HepG2 (cell line): ENCODE data around the gene TH. TPM values are rescaled to one million over a fixed set of nuclear protein-coding genes. Genes with fewer than 3 reads are reported as not detected.

Experiments
- ARNTL ChIP-seq: sonication (generic); formaldehyde crosslinking; IDR thresholded peaks from 2 replicates; pipeline ENCODE4 v1.4.0; 2020; ENCODE audit warnings: mild to moderate bottlenecking, missing genetic modification reagents
- ATRX ChIP-seq: sonication (generic); formaldehyde crosslinking; IDR thresholded peaks from 2 replicates; pipeline ENCODE4 v1.4.0; 2020; ENCODE audit warnings: missing genetic modification reagents, borderline replicate concordance
- DR1 ChIP-seq: sonication (generic); formaldehyde crosslinking; IDR thresholded peaks from 2 replicates; pipeline ENCODE4 v1.8.0; 2021; ENCODE audit warnings: mild to moderate bottlenecking, missing genetic modification reagents, inconsistent platforms
- FOXK2 ChIP-seq: fragments of 450-650 bp; IDR thresholded peaks from 2 replicates; pipeline ENCODE4 v1.6.1; 2016
- GATA4 ChIP-seq: sonication (generic); IDR thresholded peaks from 2 replicates; pipeline ENCODE4 v1.6.1; 2016; ENCODE audit warnings: antibody characterized with exemption, low read depth, borderline replicate concordance
- HDAC1 ChIP-seq: sonication (generic); formaldehyde crosslinking; IDR thresholded peaks from 2 replicates; pipeline ENCODE4 v1.5.1; 2020; ENCODE audit warnings: mild to moderate bottlenecking, missing genetic modification reagents
- HIC2 ChIP-seq: sonication (generic); formaldehyde crosslinking; IDR thresholded peaks from 2 replicates; pipeline ENCODE4 v1.9.0; 2022; ENCODE audit warnings: low read depth, missing genetic modification reagents
- KLF13 ChIP-seq: sonication (generic); formaldehyde crosslinking; IDR thresholded peaks from 2 replicates; pipeline ENCODE4 v1.4.0; 2020; ENCODE audit warnings: mild to moderate bottlenecking, missing genetic modification reagents
- RBM39 ChIP-seq: fragments of 200-400 bp; formaldehyde crosslinking; IDR thresholded peaks from one replicate; pipeline ENCODE4 v1.6.1; 2018; ENCODE audit warnings: antibody characterized with exemption, mild to moderate bottlenecking, low read depth, low read length; ENCODE audit not compliant: poor library complexity, severe bottlenecking
- SCMH1 ChIP-seq: sonication (generic); formaldehyde crosslinking; IDR thresholded peaks from 2 replicates; pipeline ENCODE4 v1.9.0; 2021; ENCODE audit warnings: missing genetic modification reagents, mild to moderate bottlenecking, borderline replicate concordance
- SP140L ChIP-seq: sonication (generic); formaldehyde crosslinking; IDR thresholded peaks from 2 replicates; pipeline ENCODE4 v1.4.0; 2020; ENCODE audit warnings: missing genetic modification reagents, borderline replicate concordance
- SRSF4 ChIP-seq: fragments of 200-400 bp; formaldehyde crosslinking; IDR thresholded peaks from one replicate; pipeline ENCODE4 v1.6.1; 2018; ENCODE audit warnings: mild to moderate bottlenecking, low read depth, low read length, moderate library complexity; ENCODE audit not compliant: poor library complexity, severe bottlenecking
- TBP ChIP-seq: sonication (generic); formaldehyde crosslinking; IDR thresholded peaks from 2 replicates; pipeline ENCODE4 v1.5.0; 2020; ENCODE audit warnings: missing genetic modification reagents
- XBP1 ChIP-seq: sonication (generic); formaldehyde crosslinking; IDR thresholded peaks from 2 replicates; pipeline ENCODE4 v1.5.0; 2020; ENCODE audit warnings: missing genetic modification reagents
- ZBTB33 ChIP-seq: sonication (generic); formaldehyde crosslinking; IDR thresholded peaks from 2 replicates; pipeline ENCODE4 v1.4.0; 2020; ENCODE audit warnings: missing genetic modification reagents
- ZNF597 ChIP-seq: sonication (generic); formaldehyde crosslinking; IDR thresholded peaks from 2 replicates; pipeline ENCODE4 v1.5.0; 2020; ENCODE audit warnings: missing genetic modification reagents
- ZNF660 ChIP-seq: sonication (generic); formaldehyde crosslinking; IDR thresholded peaks from 2 replicates; pipeline ENCODE4 v1.5.1; 2020; ENCODE audit warnings: mild to moderate bottlenecking, low read depth, missing genetic modification reagents, borderline replicate concordance
- ZNF761 ChIP-seq: sonication (generic); formaldehyde crosslinking; conservative IDR thresholded peaks from 2 replicates; pipeline ENCODE4 v1.4.0; 2020; ENCODE audit warnings: mild to moderate bottlenecking, missing genetic modification reagents
- polyA plus RNA-seq, 8 experiments: library from polyadenylated mRNA; depleted of rRNA in 3 of 8; stranded (reverse) in 7 of 8; unstranded in 1 of 8; fragments of >200 nt; fragmentation: Illumina TruSeq in 4 of 8; extraction: Trizol in 4 of 8; gene quantifications; 2 replicates each; pipeline versions ENCODE4 v1.2.1 to v1.2.3, GENCODE V29; 2011 to 2016; ENCODE audit warnings: low read depth in 4 of 8, missing spikeins in 1 of 8, mixed read lengths in 1 of 8; ENCODE audit not compliant: insufficient read depth in 1 of 8
- total RNA-seq, 5 experiments: library from RNA; depleted of rRNA; stranded (reverse); fragments of >200 nt; fragmentation: Illumina TruSeq; extraction: Trizol; gene quantifications; 2 replicates each; pipeline ENCODE4 v1.2.3, GENCODE V29; 2016; ENCODE audit warnings: low read depth in 1 of 5
- TF ChIP-seq, protein P1 (sequence below): sonication (generic); formaldehyde crosslinking; IDR thresholded peaks from 2 replicates; pipeline ENCODE4 v1.8.0; 2023; ENCODE audit warnings: mild to moderate bottlenecking, missing genetic modification reagents
- TF ChIP-seq, protein P2 (sequence below), 2 experiments: sonication (generic) in 1 of 2; formaldehyde crosslinking in 1 of 2; IDR thresholded peaks; 2 replicates each; pipeline versions ENCODE4 v1.5.1 to v1.6.1; 2011 to 2020; ENCODE audit warnings: borderline replicate concordance in 1 of 2, low read depth in 1 of 2, low read length in 1 of 2, mild to moderate bottlenecking in 1 of 2, missing genetic modification reagents in 1 of 2, moderate library complexity in 1 of 2

The TH gene
- total and polyA plus RNA-seq, 2 of the 13 experiments (the other 11 are each of a cell fraction or from before 2014, with no cell fraction given) = 0.36 TPM; not detected in 1

DNA sequence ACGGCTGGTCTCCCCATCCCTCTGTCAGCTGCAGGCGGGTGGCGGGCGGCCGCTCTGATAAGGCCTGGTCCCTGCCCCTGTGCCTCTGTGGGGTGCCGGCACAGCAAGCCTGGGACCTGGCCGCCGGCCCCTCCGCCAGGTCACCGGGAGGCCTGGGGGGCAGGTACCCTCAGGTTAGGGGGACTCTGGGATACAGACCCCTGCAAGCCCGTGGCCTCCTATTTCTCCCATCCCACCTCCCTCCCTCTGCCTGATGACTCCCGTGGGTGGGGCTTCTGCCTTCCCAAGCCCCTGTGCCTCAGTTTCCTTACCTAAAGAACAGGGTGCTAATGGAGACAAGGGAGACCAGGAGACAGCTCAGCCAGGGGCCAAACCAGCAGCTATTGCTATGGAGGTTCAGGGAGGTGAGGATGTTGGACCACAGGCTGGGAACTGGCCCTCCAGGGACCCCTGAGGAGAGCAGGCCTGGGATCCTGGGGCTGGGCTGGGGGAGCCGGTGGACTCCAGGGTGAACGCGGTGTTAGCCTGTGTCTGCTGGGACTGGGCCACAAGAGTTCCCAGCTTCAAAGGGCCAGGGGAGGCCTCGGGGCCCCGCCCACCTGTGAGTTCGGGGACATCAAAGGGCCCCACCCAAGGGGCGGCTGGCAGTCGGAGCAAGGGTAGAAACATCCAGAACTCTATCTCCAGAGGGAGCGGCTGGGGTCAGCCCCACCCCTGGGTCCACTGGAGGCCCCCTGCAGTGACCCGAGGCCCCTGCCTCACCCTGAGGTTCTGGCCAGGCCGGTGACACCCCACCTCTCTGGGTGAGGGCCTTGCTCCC, 32.0 kb upstream of the TH start (continued):
- no peak for TF ChIP-seq HIC2 (CRISPR knock-in tag)
- no peak for TF ChIP-seq RBM39
- TF ChIP-seq FOXK2 = no peak
- TF ChIP-seq ZNF660 (CRISPR knock-in tag) = no peak
- no peak for TF ChIP-seq DR1
- TF ChIP-seq ARNTL (CRISPR knock-in tag) = peak; percentile 48; the same call in 1 of the 2 replicates
- TF ChIP-seq, protein P1, sequence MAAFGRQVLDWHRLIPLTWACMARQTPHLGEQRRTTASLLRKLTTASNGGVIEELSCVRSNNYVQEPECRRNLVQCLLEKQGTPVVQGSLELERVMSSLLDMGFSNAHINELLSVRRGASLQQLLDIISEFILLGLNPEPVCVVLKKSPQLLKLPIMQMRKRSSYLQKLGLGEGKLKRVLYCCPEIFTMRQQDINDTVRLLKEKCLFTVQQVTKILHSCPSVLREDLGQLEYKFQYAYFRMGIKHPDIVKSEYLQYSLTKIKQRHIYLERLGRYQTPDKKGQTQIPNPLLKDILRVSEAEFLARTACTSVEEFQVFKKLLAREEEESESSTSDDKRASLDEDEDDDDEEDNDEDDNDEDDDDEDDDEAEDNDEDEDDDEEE (CRISPR knock-in tag) = no peak
- TF ChIP-seq TBP (CRISPR knock-in tag) = no peak
- no peak for TF ChIP-seq ATRX
- no peak for TF ChIP-seq ZNF597 (CRISPR knock-in tag)
- TF ChIP-seq, protein P2, sequence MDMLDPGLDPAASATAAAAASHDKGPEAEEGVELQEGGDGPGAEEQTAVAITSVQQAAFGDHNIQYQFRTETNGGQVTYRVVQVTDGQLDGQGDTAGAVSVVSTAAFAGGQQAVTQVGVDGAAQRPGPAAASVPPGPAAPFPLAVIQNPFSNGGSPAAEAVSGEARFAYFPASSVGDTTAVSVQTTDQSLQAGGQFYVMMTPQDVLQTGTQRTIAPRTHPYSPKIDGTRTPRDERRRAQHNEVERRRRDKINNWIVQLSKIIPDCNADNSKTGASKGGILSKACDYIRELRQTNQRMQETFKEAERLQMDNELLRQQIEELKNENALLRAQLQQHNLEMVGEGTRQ (IDR thresholded peaks at IDR 0.05; ENCODE audit: low read depth, low read length) = no peak
- TF ChIP-seq, protein P2 (CRISPR knock-in tag; IDR thresholded peaks at IDR 0.05; ENCODE audit: borderline replicate concordance) = no peak
- TF ChIP-seq XBP1 (CRISPR knock-in tag) = no peak
- TF ChIP-seq SP140L (CRISPR knock-in tag) = no peak
- no peak for TF ChIP-seq KLF13 (CRISPR knock-in tag)
- TF ChIP-seq ZBTB33 (CRISPR knock-in tag) = peak; percentile 97
- no peak for TF ChIP-seq GATA4
- TF ChIP-seq SCMH1 (CRISPR knock-in tag) = no peak
- no peak for TF ChIP-seq SRSF4
- TF ChIP-seq HDAC1 (CRISPR knock-in tag) = no peak; the same call in 1 of the 2 replicates
- no peak for TF ChIP-seq ZNF761 (CRISPR knock-in tag)
